Effector CD4-positive, alpha-beta T cell (primary cell): Measurements from ENCODE around the gene WDR82.

Experiments
- DNase-seq: peaks from one replicate; pipeline ENCODE4 v3.0.0-alpha.2; 2020

The WDR82 gene

GRCh38 chr3:52306978-52307377, 28.5 kb upstream of the WDR82 start:
- no peak for DNase-seq

GRCh38 chr3:52305926-52306325, 27.5 kb upstream of the WDR82 start:
- no peak for DNase-seq

- DNase-seq: no peak
These were observed 25.4 kb upstream of the WDR82 start for GRCh38 chr3:52303811-52304210.

- no peak for DNase-seq
These were observed 24.1 kb upstream of the WDR82 start for GRCh38 chr3:52302426-52303145.

GRCh38 chr3:52299879-52300611, 21.6 kb upstream of the WDR82 start:
- DNase-seq: no peak

GRCh38 chr3:52299247-52299878, 20.9 kb upstream of the WDR82 start:
- DNase-seq: no peak

- DNase-seq: no peak
These were observed 20.0 kb upstream of the WDR82 start for GRCh38 chr3:52298149-52299098.

- no peak for DNase-seq
These were observed 19.0 kb upstream of the WDR82 start for GRCh38 chr3:52297242-52298148.

- DNase-seq: no peak
These were observed 17.3 kb upstream of the WDR82 start for GRCh38 chr3:52295671-52296208.

- no peak for DNase-seq
These were observed 16.1 kb upstream of the WDR82 start for GRCh38 chr3:52294320-52295150.

GRCh38 chr3:52293491-52294319, 15.3 kb upstream of the WDR82 start:
- no peak for DNase-seq

- no peak for DNase-seq
These were observed 14.0 kb upstream of the WDR82 start for GRCh38 chr3:52292247-52293065.

GRCh38 chr3:52291508-52292181, 13.2 kb upstream of the WDR82 start:
- no peak for DNase-seq

GRCh38 chr3:52290596-52291507, 12.4 kb upstream of the WDR82 start:
- DNase-seq: no peak

GRCh38 chr3:52289747-52290595, 11.5 kb upstream of the WDR82 start:
- no peak for DNase-seq

- no peak for DNase-seq
These were observed 10.9 kb upstream of the WDR82 start for GRCh38 chr3:52289338-52289746.
